Endothelial cell of umbilical vein (primary cell): Measurements from ENCODE around the gene MTMR11.

ENCODE experiments used
- CTCF ChIP-seq, 2 donors: IDR thresholded peaks; 1 replicate in 1 of 2; 2 replicates in 1 of 2; pipeline ENCODE4 v1.5.1; 2011; ENCODE audit warnings: low read length in 2 of 2, mild to moderate bottlenecking in 2 of 2, moderate library complexity in 2 of 2, control low read depth in 1 of 2, inconsistent platforms in 1 of 2, low read depth in 1 of 2; ENCODE audit not compliant: insufficient read depth in 1 of 2; ENCODE audit errors: extremely low read depth in 1 of 2
- EZH2 ChIP-seq: IDR thresholded peaks from 2 replicates; pipeline ENCODE4 v1.6.1; 2012; ENCODE audit warnings: borderline replicate concordance, low read depth, mild to moderate bottlenecking, moderate library complexity, low read length, inconsistent platforms; ENCODE audit not compliant: severe bottlenecking
- MAX ChIP-seq: IDR thresholded peaks from 2 replicates; pipeline ENCODE4 v1.6.1; 2011; ENCODE audit not compliant: insufficient read depth, insufficient read length
- POLR2A ChIP-seq: IDR thresholded peaks from 2 replicates; pipeline ENCODE4 v1.6.1; 2012; ENCODE audit warnings: low read depth, mild to moderate bottlenecking, control low read depth, low read length
- POLR2AphosphoS5 ChIP-seq: IDR thresholded peaks from 2 replicates; pipeline ENCODE4 v1.6.1; 2012; ENCODE audit warnings: low read depth, mild to moderate bottlenecking, control low read depth, low read length, moderate library complexity; ENCODE audit not compliant: insufficient read depth

GRCh38 chr1:149979972-149980540 lies 43.4 kb upstream of the MTMR11 start:
- TF ChIP-seq POLR2A (no peak), CTCF (IDR thresholded peaks at IDR 0.05; ENCODE audit: extremely low read depth in 1 of 2, insufficient read depth in 1 of 2, low read depth in 1 of 2, low read length in 2 of 2) (no peak), EZH2 (no peak), POLR2AphosphoS5 (no peak), MAX (no peak)
